ENCODE data around the gene APRT.
"Not testable (repeated sequence)": the region's sequence is repeated elsewhere in the genome, so short reads cannot be mapped to it uniquely, and the experiment has no call there.

- not testable (repeated sequence) for TF ChIP-seq EZH2phosphoT487 (IDR thresholded peaks at IDR 0.05; ENCODE audit: borderline replicate concordance, low read length); CTCF (conservative IDR thresholded peaks at IDR 0.05; ENCODE audit: low read depth, low read length); EZH2 (IDR thresholded peaks at IDR 0.05; ENCODE audit: low read length, unreplicated experiment)
These were observed 23.0 kb downstream of the APRT start for GRCh38 chr16:88788749-88789148.
